Tibial artery (tissue), 4 donors: ENCODE measurements around the gene SUGCT.
"Not testable (repeated sequence)": the region's sequence is repeated elsewhere in the genome, so short reads cannot be mapped to it uniquely, and the experiment has no call there.

Source experiments
- DNase-seq, 2 donors: peaks; one replicate each; pipeline ENCODE4 v3.0.0-alpha.2; 2019
- H3K27ac ChIP-seq, 2 donors: fragments of 200-600 bp; sonication (generic) in 1 of 2; 1 replicate in 1 of 2; 2 replicates in 1 of 2; pipeline ENCODE4 v1.5.1; 2018 to 2019; ENCODE audit warnings: mild to moderate bottlenecking in 1 of 2
- H3K27me3 ChIP-seq, 2 donors: fragments of 200-600 bp; sonication (generic) in 1 of 2; one replicate each; pipeline versions ENCODE4 v1.5.1 to v1.6.0; 2016 to 2019
- H3K36me3 ChIP-seq, 3 donors: fragments of 200-600 bp; sonication (generic) in 2 of 3; one replicate each; pipeline ENCODE4 v1.5.1; 2016 to 2019; ENCODE audit warnings: mild to moderate bottlenecking in 2 of 3
- H3K4me1 ChIP-seq, 4 donors: fragments of 200-600 bp; sonication (generic) in 2 of 4; 1 replicate in 3 of 4; 2 replicates in 1 of 4; pipeline ENCODE4 v1.5.1; 2016 to 2019
- H3K4me3 ChIP-seq, 2 donors: fragments of 200-600 bp; sonication (generic) in 1 of 2; 1 replicate in 1 of 2; 2 replicates in 1 of 2; pipeline ENCODE4 v1.5.1; 2018 to 2019; ENCODE audit warnings: mild to moderate bottlenecking in 2 of 2
- H3K9me3 ChIP-seq, 3 donors: fragments of 200-600 bp; sonication (generic) in 1 of 3; one replicate each; pipeline ENCODE4 v1.5.1; 2016 to 2019
- intact Hi-C: fragments of 100-400 bp; cut with DNase I; formaldehyde crosslinking; loops from one replicate; pipeline ENCODE4 v1.15.0; 2023; ENCODE audit warnings: low total_unique reads
- TF ChIP-seq, protein P1 (sequence below), 2 experiments: fragments of 200-600 bp in 1 of 2; fragments of 450-650 bp in 1 of 2; IDR thresholded peaks; one replicate each; pipeline ENCODE4 v1.5.1; 2017 to 2019; ENCODE audit warnings: antibody characterized with exemption in 2 of 2, mild to moderate bottlenecking in 1 of 2, moderate library complexity in 1 of 2

Gene SUGCT

DNA sequence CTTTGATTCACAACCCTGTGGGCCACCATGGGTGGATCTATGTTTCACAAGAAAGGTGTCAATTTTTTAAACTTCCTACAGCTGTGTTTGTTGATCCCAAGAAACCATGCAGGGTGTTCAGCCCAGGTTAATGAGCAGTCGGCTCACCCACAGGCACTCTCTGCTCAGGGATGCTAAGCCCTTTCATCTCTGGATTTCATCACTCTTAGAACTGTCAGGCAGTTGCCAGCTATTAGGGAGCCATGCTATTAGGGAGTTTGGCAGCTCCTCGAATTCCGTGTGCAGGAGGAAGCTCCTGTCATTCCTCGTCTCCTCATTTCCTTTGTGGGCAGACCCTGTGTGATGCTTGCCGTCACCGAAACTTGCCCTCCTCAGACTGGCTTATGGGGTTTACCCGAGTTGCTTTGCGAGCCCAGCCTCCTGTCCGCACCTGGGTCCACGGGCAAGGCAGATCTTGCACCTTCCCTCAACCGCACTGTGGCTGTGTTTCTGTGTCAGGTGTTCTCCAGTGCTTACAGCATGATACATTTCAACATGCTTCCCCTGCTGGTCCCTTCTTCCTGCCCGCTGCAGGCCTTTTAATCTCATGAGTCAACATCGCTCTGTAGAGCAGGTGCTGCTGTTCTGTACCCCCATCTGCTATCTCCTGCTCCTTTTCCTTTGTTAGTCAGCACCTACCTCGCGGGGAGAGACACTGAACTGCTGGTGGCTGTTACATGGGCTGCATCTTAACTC, 509.8 kb downstream of the SUGCT start:
- no peaks in the 10 kb centered on the region for H3K27me3 ChIP-seq
- no peaks in the 10 kb centered on the region for H3K9me3 ChIP-seq
- peaks cover 0 to 8% (median 0%) of the 10 kb centered on the region in 4 donors for H3K4me1 ChIP-seq
- TF ChIP-seq, protein P1, sequence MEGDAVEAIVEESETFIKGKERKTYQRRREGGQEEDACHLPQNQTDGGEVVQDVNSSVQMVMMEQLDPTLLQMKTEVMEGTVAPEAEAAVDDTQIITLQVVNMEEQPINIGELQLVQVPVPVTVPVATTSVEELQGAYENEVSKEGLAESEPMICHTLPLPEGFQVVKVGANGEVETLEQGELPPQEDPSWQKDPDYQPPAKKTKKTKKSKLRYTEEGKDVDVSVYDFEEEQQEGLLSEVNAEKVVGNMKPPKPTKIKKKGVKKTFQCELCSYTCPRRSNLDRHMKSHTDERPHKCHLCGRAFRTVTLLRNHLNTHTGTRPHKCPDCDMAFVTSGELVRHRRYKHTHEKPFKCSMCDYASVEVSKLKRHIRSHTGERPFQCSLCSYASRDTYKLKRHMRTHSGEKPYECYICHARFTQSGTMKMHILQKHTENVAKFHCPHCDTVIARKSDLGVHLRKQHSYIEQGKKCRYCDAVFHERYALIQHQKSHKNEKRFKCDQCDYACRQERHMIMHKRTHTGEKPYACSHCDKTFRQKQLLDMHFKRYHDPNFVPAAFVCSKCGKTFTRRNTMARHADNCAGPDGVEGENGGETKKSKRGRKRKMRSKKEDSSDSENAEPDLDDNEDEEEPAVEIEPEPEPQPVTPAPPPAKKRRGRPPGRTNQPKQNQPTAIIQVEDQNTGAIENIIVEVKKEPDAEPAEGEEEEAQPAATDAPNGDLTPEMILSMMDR (IDR thresholded peaks at IDR 0.05), result no peak
- no peak overlapping the region for H3K27ac ChIP-seq
- intact Hi-C loops, result no loop called here
- no peaks in the 10 kb centered on the region for H3K36me3 ChIP-seq
- no peak overlapping the region for H3K4me3 ChIP-seq
- no peak for DNase-seq

- DNase-seq, result no peak
- no peaks in the 10 kb centered on the region for H3K9me3 ChIP-seq
- H3K4me3 ChIP-seq, result no peak overlapping the region
- intact Hi-C loops, result no loop called here
- H3K27me3 ChIP-seq, result no peaks in the 10 kb centered on the region
- peaks cover 0 to 8% (median 0%) of the 10 kb centered on the region in 4 donors for H3K4me1 ChIP-seq
- TF ChIP-seq, protein P1 (IDR thresholded peaks at IDR 0.05), result no peak
- H3K36me3 ChIP-seq, result no peaks in the 10 kb centered on the region
- no peak overlapping the region for H3K27ac ChIP-seq
Measured at GRCh38 chr7:40645197-40645596, 510.4 kb downstream of the SUGCT start.

DNA sequence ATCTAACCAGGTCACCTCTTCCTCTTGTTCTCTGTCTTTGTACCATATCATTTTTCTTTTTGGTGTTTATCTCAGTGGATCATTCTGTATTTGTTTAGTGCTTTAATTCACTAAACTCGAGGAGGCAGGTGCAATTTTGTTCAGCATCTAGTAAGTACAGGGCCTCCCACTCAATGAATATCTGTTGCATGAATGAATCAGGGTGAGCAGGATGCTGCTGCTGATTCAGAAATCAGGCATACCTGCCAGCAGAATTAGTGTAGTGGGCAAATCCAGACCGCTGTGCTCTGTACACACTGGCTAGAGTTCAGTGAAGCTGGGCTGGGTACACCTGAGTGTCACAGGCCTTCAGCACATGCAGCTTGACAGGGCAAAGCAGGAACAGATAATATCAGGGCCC, 511.9 kb downstream of the SUGCT start:
- H3K4me1 ChIP-seq, result peaks cover 0 to 8% (median 0%) of the 10 kb centered on the region in 4 donors
- TF ChIP-seq, protein P1 (IDR thresholded peaks at IDR 0.05), result no peak
- no peaks in the 10 kb centered on the region for H3K9me3 ChIP-seq
- H3K27ac ChIP-seq, result no peak overlapping the region
- H3K36me3 ChIP-seq, result no peaks in the 10 kb centered on the region
- intact Hi-C loops, result no loop called here
- H3K27me3 ChIP-seq, result no peaks in the 10 kb centered on the region
- no peak for DNase-seq
- H3K4me3 ChIP-seq, result no peak overlapping the region

GRCh38 chr7:40647719-40648118, 512.9 kb downstream of the SUGCT start:
- intact Hi-C loops, result no loop called here
- TF ChIP-seq, protein P1 (IDR thresholded peaks at IDR 0.05), result no peak
- H3K4me1 ChIP-seq, result no peaks in the 10 kb centered on the region

GRCh38 chr7:40649247-40649646, 514.4 kb downstream of the SUGCT start:
- Histone ChIP-seq H3K4me1 (no peaks in the 10 kb centered on the region), H3K4me3 (no peak overlapping the region), H3K9me3 (no peaks in the 10 kb centered on the region), H3K36me3 (no peaks in the 10 kb centered on the region), H3K27ac (no peak overlapping the region), H3K27me3 (no peaks in the 10 kb centered on the region)
- intact Hi-C loops, result no loop called here
- no peak for DNase-seq
- TF ChIP-seq, protein P1 (IDR thresholded peaks at IDR 0.05), result no peak

More at GRCh38 chr7:40647719-40648118, 512.9 kb downstream of the SUGCT start:
- no peak for DNase-seq
- no peak overlapping the region for H3K27ac ChIP-seq
- H3K4me3 ChIP-seq, result no peak overlapping the region
- H3K9me3 ChIP-seq, result no peaks in the 10 kb centered on the region
- no peaks in the 10 kb centered on the region for H3K36me3 ChIP-seq
- H3K27me3 ChIP-seq, result no peaks in the 10 kb centered on the region

DNA sequence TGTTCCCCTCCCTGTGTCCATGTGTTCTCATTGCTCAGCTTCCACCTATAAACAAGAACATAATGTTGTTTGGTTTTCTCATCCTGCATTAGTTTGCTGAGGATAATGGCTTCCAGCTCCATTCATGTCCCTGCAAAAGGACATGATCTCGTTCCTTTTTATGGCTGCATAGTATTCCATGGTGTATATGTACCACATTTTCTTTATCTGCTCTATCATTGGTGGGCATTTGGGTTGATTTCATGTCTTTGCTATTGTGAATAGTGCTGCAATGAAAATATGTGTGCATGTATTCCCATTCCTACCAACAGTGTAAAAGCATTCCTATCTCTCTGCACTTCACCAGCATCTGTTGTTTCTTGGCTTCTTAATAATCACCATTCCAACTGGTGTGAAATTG, 516.1 kb downstream of the SUGCT start:
- H3K27me3 ChIP-seq, DNase-seq, H3K4me1 ChIP-seq, H3K27ac ChIP-seq, H3K9me3 ChIP-seq, intact Hi-C loops, H3K36me3 ChIP-seq, H3K4me3 ChIP-seq: not testable (repeated sequence)
